Calu3 (cell line): Measurements from ENCODE around the gene SLC24A3. TPM values are rescaled to one million over a fixed set of nuclear protein-coding genes. Genes with fewer than 3 reads are reported as not detected.

Experiments
- BruUV-seq: library from RNA; stranded (reverse); fragments of 400-500 nt; replicated peaks from 2 replicates; lab custom pipeline; 2021; lab: Mats Ljungman, UMichigan
- CTCF ChIA-PET: fragments of 300-600 bp; sonication (Branson Sonifier 250); formaldehyde crosslinking; loops from one replicate; lab custom pipeline; 2022; ENCODE audit warnings: antibody characterized with exemption; lab: Charles Lee
- DNase-seq: peaks from one replicate; pipeline ENCODE4 v3.0.0; 2022
- H3K27ac Mint-ChIP-seq: one replicate; pipeline ENCODE4 v1.8.0; 2022; ENCODE audit warnings: mixed read lengths; ENCODE audit not compliant: unreplicated experiment
- H3K27me3 Mint-ChIP-seq: one replicate; pipeline ENCODE4 v1.8.0; 2022; ENCODE audit warnings: mixed read lengths; ENCODE audit not compliant: unreplicated experiment
- H3K36me3 Mint-ChIP-seq: one replicate; pipeline ENCODE4 v1.8.0; 2022; ENCODE audit warnings: mild to moderate bottlenecking, moderate library complexity, mixed read lengths; ENCODE audit not compliant: insufficient read depth, unreplicated experiment
- H3K4me1 Mint-ChIP-seq: one replicate; pipeline ENCODE4 v1.8.0; 2022; ENCODE audit warnings: mild to moderate bottlenecking, low read depth, mixed read lengths; ENCODE audit not compliant: unreplicated experiment
- H3K4me3 Mint-ChIP-seq: one replicate; pipeline ENCODE4 v1.8.0; 2022; ENCODE audit warnings: mild to moderate bottlenecking, low read depth, moderate library complexity, mixed read lengths; ENCODE audit not compliant: unreplicated experiment
- H3K9me3 Mint-ChIP-seq: one replicate; pipeline ENCODE4 v1.8.0; 2022; ENCODE audit warnings: low read depth, mixed read lengths; ENCODE audit not compliant: unreplicated experiment
- CTCF ChIP-seq: fragments of 200-600 bp; IDR thresholded peaks from one replicate; pipeline ENCODE4 v1.8.0; 2022; ENCODE audit warnings: antibody characterized with exemption; ENCODE audit not compliant: unreplicated experiment
- intact Hi-C: fragments of 100-400 bp; cut with micrococcal nuclease; formaldehyde crosslinking; loops from one replicate; pipeline ENCODE4 v1.10.0; 2022; ENCODE audit not compliant: unreplicated experiment
- total RNA-seq: library from RNA; stranded (reverse); gene quantifications from 2 replicates; pipeline ENCODE4 v1.2.3, GENCODE V29; 2022

Gene SLC24A3
- total RNA-seq, 1 experiment from 2014 or later, result not detected

DNA sequence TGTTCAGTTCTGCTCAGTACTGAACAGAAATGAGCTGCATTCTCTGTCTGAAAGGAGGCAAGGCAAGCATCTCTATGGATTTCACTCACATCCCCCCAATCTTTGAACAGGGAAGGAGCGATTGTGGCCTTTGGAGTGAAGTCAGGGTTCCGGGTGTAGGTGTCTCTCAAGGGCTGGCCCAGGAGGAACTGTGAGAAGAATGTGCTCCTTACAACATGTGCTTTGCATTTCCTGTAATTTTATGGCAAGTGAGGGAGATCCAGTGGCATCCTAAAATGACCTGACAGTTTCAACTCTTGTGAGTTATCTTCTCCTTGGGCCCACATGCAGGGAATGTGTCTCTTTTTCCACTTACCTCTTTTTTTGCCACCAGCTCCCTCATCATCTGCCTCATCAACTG lies 482.6 kb downstream of the SLC24A3 start:
- no peak overlapping the region for H3K27ac Mint-ChIP-seq
- intact Hi-C loops, result loop anchor here (10.0 kb wide), 2 partner anchors 50 to 300 kb away; no protein-coding TSS in a partner anchor
- H3K4me1 Mint-ChIP-seq, result no peaks in the 10 kb centered on the region
- no TSS peak for BruUV-seq
- H3K27me3 Mint-ChIP-seq, result no peaks in the 10 kb centered on the region
- no peak for DNase-seq
- H3K4me3 Mint-ChIP-seq, result no peak overlapping the region
- CTCF ChIA-PET, result no interaction called here
- no peaks in the 10 kb centered on the region for H3K9me3 Mint-ChIP-seq
- no peak for TF ChIP-seq CTCF
- no peaks in the 10 kb centered on the region for H3K36me3 Mint-ChIP-seq

DNA sequence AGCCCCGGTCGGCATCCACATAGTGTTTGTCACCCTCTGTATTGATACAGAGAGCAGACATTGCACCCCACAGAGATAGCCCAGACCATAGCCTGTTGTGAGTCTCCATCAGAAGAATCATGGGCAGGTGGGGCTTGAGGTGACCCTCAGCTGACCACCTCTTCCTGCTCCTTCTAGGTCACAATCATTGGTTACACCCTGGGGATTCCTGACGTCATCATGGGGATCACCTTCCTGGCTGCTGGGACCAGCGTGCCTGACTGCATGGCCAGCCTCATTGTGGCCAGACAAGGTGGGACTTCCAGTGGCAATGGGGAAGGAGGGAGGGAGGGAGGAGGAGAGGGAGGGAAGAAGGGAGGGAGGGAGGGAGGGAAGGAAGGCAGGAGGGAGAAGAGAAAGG lies 484.2 kb downstream of the SLC24A3 start:
- CTCF ChIA-PET, result no interaction called here
- no peak for DNase-seq
- intact Hi-C loops, result loop anchor here (10.0 kb wide), 2 partner anchors 48 to 298 kb away; no protein-coding TSS in a partner anchor
- BruUV-seq, result no TSS peak
- Mint-ChIP-seq H3K4me1 (no peaks in the 10 kb centered on the region), H3K36me3 (no peaks in the 10 kb centered on the region), H3K27ac (no peak overlapping the region), H3K4me3 (no peak overlapping the region), H3K27me3 (no peaks in the 10 kb centered on the region), H3K9me3 (no peaks in the 10 kb centered on the region)
- TF ChIP-seq CTCF, result no peak

DNA sequence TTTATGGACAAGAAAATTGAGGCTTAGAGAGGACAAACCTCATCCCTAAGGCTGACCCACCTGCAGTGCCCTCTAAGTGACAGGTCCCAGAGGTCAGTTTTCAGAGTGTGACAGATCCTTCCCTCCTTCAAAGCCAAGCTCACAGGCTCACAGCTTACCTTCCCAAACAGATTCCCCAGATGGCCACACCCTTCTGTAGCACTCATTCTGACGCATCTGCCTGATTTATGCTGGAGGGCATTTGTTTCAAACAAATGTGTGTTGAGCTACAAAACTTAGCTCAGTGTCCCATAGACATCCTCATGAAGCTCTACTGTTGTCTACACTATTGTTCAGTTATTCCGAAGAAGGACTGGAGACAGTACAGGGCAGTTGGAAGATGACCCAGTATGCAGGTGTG lies 485.0 kb downstream of the SLC24A3 start:
- no TSS peak for BruUV-seq
- DNase-seq, result no peak
- no peak overlapping the region for H3K4me3 Mint-ChIP-seq
- CTCF ChIA-PET, result no interaction called here
- intact Hi-C loops, result loop anchor here (10.0 kb wide), 2 partner anchors 47 to 297 kb away; no protein-coding TSS in a partner anchor
- H3K27ac Mint-ChIP-seq, result no peak overlapping the region
- H3K36me3 Mint-ChIP-seq, result no peaks in the 10 kb centered on the region
- TF ChIP-seq CTCF, result no peak
- no peaks in the 10 kb centered on the region for H3K9me3 Mint-ChIP-seq
- no peaks in the 10 kb centered on the region for H3K4me1 Mint-ChIP-seq
- no peaks in the 10 kb centered on the region for H3K27me3 Mint-ChIP-seq

GRCh38 chr20:19699180-19699971 lies 486.9 kb downstream of the SLC24A3 start:
- DNase-seq, result no peak
- Mint-ChIP-seq H3K4me3 (no peak overlapping the region), H3K9me3 (peaks cover 3% of the 10 kb centered on the region), H3K27ac (no peak overlapping the region), H3K4me1 (no peaks in the 10 kb centered on the region), H3K27me3 (peaks cover 11% of the 10 kb centered on the region), H3K36me3 (no peaks in the 10 kb centered on the region)
- no peak for TF ChIP-seq CTCF
- CTCF ChIA-PET, result no interaction called here
- BruUV-seq, result no TSS peak
- intact Hi-C loops, result loop anchor here (10.0 kb wide), 2 partner anchors 45 to 295 kb away; no protein-coding TSS in a partner anchor
